Measurements from ENCODE around the gene RNF115.
"Not testable (repeated sequence)": the region's sequence is repeated elsewhere in the genome, so short reads cannot be mapped to it uniquely, and the experiment has no call there.

DNA sequence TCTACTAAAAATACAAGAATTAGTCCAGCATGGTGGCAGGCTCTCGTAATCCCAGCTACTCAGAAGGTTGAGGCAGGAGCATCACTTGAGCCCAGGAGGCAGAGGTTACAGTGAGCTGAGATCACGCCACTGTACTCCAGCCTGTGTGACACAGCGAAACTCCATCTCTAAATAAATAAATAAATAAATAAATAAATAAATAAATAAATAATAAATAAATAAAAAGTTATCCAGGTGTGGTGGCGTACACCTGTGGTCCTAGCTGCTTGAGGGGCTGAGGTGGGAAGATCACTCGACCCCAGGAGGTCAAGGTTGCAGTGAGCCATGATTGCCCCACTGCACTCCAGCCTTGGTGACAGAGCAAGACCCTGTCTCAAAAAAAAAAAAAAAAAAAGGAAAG is 105.4 kb downstream of the RNF115 start:
- TF ChIP-seq CTCF (IDR thresholded peaks at IDR 0.05; ENCODE audit: insufficient read depth, low read length, poor library complexity, severe bottlenecking); EZH2phosphoT487 (conservative IDR thresholded peaks at IDR 0.05; ENCODE audit: low read length): not testable (repeated sequence)

All from SU-DHL-6 (cell line).